Measurements from ENCODE around the gene EPDR1.

- no peak for TF ChIP-seq EP300 (IDR thresholded peaks at IDR 0.05)
- no peak for TF ChIP-seq POLR2A (IDR thresholded peaks at IDR 0.05)
Observed at GRCh38 chr7:37916673-37917660, 3.5 kb upstream of the EPDR1 start, which contains the start of gene SFRP4.
